ENCODE data around the gene LRRC4B. TPM values are rescaled to one million over a fixed set of nuclear protein-coding genes. Genes with fewer than 3 reads are reported as not detected.

The LRRC4B gene
- total and polyA plus RNA-seq, 2 donors (not counting 1 experiment from before 2014, with no cell fraction given): 0.02 to 0.17 TPM

- Histone ChIP-seq H3K9me3 (ENCODE audit: control insufficient read depth, insufficient read depth, low read depth, low read length) (no peaks in the 10 kb centered on the region), H3K4me3 (replicated peaks in 1 of 4; ENCODE audit: control extremely low read depth in 1 of 4, insufficient read depth in 1 of 4, low read depth in 3 of 4, low read length in 4 of 4) (no peak overlapping the region), H3K36me3 (ENCODE audit: control insufficient read depth, insufficient read depth, low read length) (no peaks in the 10 kb centered on the region), H3K4me2 (ENCODE audit: extremely low read depth, insufficient read depth, low read length) (no peak overlapping the region), H2AFZ (ENCODE audit: low read length) (no peak overlapping the region), H3K9ac (ENCODE audit: insufficient read depth, low read length) (no peak overlapping the region), H3K27me3 (ENCODE audit: control insufficient read depth, insufficient read depth, low read length) (peaks cover 6% of the 10 kb centered on the region), H3K27ac (ENCODE audit: insufficient read depth, low read length) (no peak overlapping the region), H4K20me1 (ENCODE audit: control insufficient read depth, extremely low read depth, insufficient read depth, low read length) (no peaks in the 10 kb centered on the region), H3K4me1 (ENCODE audit: control insufficient read depth, extremely low read depth, insufficient read depth, low read length) (no peaks in the 10 kb centered on the region), H3K79me2 (ENCODE audit: control insufficient read depth, insufficient read depth, low read length) (no peaks in the 10 kb centered on the region)
- DNase-seq (ENCODE audit: low read depth in 2 of 2): no peak
- no peak for TF ChIP-seq EZH2 (IDR thresholded peaks at IDR 0.05; ENCODE audit: low read length, missing control alignments)
- TF ChIP-seq CTCF (conservative IDR thresholded peaks at IDR 0.05 in 1 of 2, IDR thresholded peaks at IDR 0.05 in 1 of 2; ENCODE audit: low read depth in 1 of 2, low read length in 2 of 2): no peak
These were observed 69.8 kb downstream of the LRRC4B start for GRCh38 chr19:50498219-50499056.

- H3K9ac ChIP-seq (ENCODE audit: insufficient read depth, low read length): no peak overlapping the region
- no peak overlapping the region for H3K4me2 ChIP-seq (ENCODE audit: extremely low read depth, insufficient read depth, low read length)
- H2AFZ ChIP-seq (ENCODE audit: low read length): no peak overlapping the region
- H3K4me3 ChIP-seq (replicated peaks in 1 of 4; ENCODE audit: control extremely low read depth in 1 of 4, insufficient read depth in 1 of 4, low read depth in 3 of 4, low read length in 4 of 4): no peak overlapping the region
- H3K4me1 ChIP-seq (ENCODE audit: control insufficient read depth, extremely low read depth, insufficient read depth, low read length): no peaks in the 10 kb centered on the region
- H3K27me3 ChIP-seq (ENCODE audit: control insufficient read depth, insufficient read depth, low read length): peaks cover 13% of the 10 kb centered on the region
- TF ChIP-seq CTCF (conservative IDR thresholded peaks at IDR 0.05 in 1 of 2, IDR thresholded peaks at IDR 0.05 in 1 of 2; ENCODE audit: low read depth in 1 of 2, low read length in 2 of 2) (no peak), EZH2 (IDR thresholded peaks at IDR 0.05; ENCODE audit: low read length, missing control alignments) (no peak)
- no peak for DNase-seq (ENCODE audit: low read depth in 2 of 2)
- no peaks in the 10 kb centered on the region for H3K9me3 ChIP-seq (ENCODE audit: control insufficient read depth, insufficient read depth, low read depth, low read length)
- H3K36me3 ChIP-seq (ENCODE audit: control insufficient read depth, insufficient read depth, low read length): no peaks in the 10 kb centered on the region
- H4K20me1 ChIP-seq (ENCODE audit: control insufficient read depth, extremely low read depth, insufficient read depth, low read length): no peaks in the 10 kb centered on the region
- no peak overlapping the region for H3K27ac ChIP-seq (ENCODE audit: insufficient read depth, low read length)
- no peaks in the 10 kb centered on the region for H3K79me2 ChIP-seq (ENCODE audit: control insufficient read depth, insufficient read depth, low read length)
These were observed 71.2 kb downstream of the LRRC4B start for GRCh38 chr19:50497022-50497405.

GRCh38 chr19:50496189-50497021 is 71.8 kb downstream of the LRRC4B start:
- Histone ChIP-seq H3K36me3 (ENCODE audit: control insufficient read depth, insufficient read depth, low read length) (no peaks in the 10 kb centered on the region), H3K79me2 (ENCODE audit: control insufficient read depth, insufficient read depth, low read length) (no peaks in the 10 kb centered on the region), H3K9ac (ENCODE audit: insufficient read depth, low read length) (no peak overlapping the region), H3K4me1 (ENCODE audit: control insufficient read depth, extremely low read depth, insufficient read depth, low read length) (no peaks in the 10 kb centered on the region), H3K4me2 (ENCODE audit: extremely low read depth, insufficient read depth, low read length) (no peak overlapping the region), H3K9me3 (ENCODE audit: control insufficient read depth, insufficient read depth, low read depth, low read length) (no peaks in the 10 kb centered on the region), H3K4me3 (replicated peaks in 1 of 4; ENCODE audit: control extremely low read depth in 1 of 4, insufficient read depth in 1 of 4, low read depth in 3 of 4, low read length in 4 of 4) (no peak overlapping the region), H3K27me3 (ENCODE audit: control insufficient read depth, insufficient read depth, low read length) (peaks cover 18% of the 10 kb centered on the region), H4K20me1 (ENCODE audit: control insufficient read depth, extremely low read depth, insufficient read depth, low read length) (no peaks in the 10 kb centered on the region), H3K27ac (ENCODE audit: insufficient read depth, low read length) (no peak overlapping the region), H2AFZ (ENCODE audit: low read length) (no peak overlapping the region)
- no peak for DNase-seq (ENCODE audit: low read depth in 2 of 2)
- no peak for TF ChIP-seq EZH2 (IDR thresholded peaks at IDR 0.05; ENCODE audit: low read length, missing control alignments)
- TF ChIP-seq CTCF (conservative IDR thresholded peaks at IDR 0.05 in 1 of 2, IDR thresholded peaks at IDR 0.05 in 1 of 2; ENCODE audit: low read depth in 1 of 2, low read length in 2 of 2): no peak

Measured in fibroblast of lung (primary cell).